Nucleus accumbens (tissue), 56 donors: ENCODE measurements around the gene FER1L5.

ENCODE experiments used
- DNase-seq, 56 donors: peaks; one replicate each; lab custom pipeline; 2025; lab: John Stamatoyannopoulos, UW

Gene FER1L5

DNA sequence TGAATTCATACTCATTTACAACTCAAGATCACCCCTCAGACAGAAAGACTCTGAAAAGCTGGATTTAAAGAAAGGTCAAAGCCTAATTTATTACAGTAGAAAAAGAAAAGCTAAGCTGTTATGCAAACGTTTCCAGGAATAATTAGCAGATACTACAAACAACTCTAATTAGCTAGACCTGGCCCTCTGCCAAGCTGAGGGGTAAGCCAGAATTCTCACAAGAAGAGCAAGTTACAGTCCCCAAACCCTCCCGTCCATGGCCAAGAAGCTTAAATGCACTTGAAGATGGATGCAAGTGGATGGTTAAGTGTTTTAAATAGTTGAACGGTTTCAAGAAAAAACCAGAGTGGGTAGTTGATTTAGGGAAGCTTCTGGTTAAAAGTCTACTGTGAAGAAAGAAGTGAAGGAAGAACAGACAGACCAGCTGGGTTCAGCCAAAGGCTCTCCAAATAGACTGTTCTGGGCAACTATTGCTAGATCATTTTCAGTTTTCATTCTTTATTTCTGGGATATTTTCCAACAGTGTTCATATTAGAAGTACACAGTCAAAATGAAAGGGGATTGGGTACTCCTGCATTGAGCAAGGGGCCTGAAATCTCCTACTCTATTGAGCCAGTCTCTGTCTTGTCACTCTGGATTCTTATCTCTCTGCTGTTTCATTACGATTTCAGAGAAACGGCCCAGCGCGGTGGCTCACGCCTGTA, 92.5 kb downstream of the FER1L5 start:
- DNase-seq, result peak in 14 of 56 donors; percentile 1 to 62 (median 20)

DNA sequence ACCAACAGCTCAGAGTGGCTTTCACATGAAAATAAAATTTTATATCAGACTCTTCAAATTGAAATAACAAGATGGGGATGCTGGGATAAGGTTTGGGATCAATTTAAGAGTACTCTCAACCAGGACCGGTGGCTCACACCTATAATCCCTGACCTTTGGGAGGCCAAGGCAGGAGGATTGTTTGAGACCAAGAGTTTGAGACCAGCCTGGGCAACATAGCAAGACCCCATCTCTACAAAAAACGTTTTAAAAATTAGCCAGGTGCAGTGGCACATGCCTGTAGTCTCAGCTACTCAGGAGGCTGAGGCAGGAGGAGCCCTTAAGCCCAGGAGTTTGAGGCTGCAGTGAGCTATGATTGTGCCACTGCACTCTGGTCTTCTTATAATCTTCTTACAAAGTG, 94.7 kb downstream of the FER1L5 start:
- DNase-seq, result no peak

DNA sequence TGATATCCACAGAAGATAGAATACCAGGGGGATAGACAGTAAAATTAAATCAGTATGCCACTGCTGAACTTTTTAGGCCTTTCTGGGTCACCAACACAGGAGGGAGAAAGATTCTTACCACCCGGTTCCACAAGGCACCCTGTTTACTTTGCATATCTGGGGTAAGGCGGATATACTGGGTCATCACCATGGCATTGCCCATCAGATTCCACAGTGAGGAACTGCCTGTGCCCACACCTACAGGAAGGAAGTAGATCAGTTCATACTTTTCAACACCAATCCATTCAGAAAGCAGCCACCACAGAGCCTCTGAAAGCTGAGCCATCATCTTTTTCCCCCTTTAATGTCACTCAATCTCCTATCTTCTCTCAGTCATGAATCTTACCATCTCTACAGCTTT, 95.3 kb downstream of the FER1L5 start:
- no peak for DNase-seq

DNA sequence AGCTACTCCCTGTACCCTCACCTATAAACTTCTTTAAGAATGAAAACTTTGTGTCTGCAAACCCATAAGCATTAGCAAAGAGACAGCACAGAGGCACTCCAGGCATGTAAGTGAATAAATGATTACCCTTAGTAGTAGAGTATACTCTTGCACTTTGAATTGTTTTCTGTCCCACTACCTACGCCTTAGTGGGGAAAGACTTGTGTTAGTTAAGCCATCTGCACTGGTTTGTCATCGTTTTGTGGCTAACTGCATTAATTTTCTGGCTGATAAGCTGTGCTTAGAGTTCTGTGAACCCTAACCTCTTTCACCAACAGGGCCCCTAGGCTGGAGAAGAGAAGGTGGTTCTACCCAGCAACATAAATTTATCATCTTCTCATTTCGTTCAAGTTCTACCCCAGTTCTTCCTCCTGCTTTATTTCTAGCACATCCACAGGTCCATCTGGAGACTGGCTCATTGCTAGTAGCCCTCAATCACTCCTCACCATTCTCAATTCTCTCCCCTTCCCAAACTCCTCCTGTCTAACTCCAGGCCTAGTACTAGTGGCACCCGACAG, 96.6 kb downstream of the FER1L5 start:
- DNase-seq, result no peak

DNA sequence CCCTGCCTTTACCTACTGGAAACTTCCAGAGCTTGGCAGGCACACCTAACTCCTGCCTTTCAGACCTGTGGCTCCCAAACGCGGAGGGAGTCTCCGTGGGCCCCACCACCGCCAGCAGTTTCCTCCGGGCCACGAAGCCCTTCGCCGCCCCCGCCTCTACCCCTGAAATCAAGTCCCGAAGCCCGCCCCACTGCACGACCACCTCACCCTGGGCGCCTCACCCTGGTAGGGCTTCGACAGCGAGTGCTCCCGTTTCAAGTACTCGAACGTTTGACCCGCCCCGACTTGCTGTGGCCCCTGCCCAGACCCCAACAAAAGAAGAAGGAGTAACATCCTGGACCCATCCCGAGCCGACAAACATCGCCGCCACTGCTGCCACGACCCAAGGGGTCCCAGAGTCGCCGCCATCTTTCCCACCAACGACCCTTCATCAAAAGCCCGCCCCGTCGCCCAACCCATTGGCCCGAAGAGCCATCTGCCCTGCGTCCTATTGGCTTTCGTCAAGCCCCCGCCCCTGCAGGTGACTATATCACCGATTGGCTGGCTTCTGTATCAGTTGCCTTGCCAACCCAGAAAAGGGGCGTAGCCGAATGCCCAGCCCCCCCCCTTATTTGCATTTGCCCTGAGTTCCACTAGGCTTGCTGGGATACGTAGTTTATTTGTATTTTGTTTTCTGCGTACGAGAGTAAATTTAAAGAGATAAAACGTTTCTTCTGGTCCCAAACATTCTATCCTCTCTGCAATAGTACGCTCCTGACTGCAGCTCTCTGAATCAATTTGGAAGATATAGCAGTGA, 97.3 kb downstream of the FER1L5 start, which contains the start of gene LMAN2L:
Gene LMAN2L, minus strand, starts transcription at position 432 of the 796 bp plus-strand sequence. Its CDS starts 24 bp downstream, at position 408.
- peak; percentile 57 to 99 (median 96) for DNase-seq

DNA sequence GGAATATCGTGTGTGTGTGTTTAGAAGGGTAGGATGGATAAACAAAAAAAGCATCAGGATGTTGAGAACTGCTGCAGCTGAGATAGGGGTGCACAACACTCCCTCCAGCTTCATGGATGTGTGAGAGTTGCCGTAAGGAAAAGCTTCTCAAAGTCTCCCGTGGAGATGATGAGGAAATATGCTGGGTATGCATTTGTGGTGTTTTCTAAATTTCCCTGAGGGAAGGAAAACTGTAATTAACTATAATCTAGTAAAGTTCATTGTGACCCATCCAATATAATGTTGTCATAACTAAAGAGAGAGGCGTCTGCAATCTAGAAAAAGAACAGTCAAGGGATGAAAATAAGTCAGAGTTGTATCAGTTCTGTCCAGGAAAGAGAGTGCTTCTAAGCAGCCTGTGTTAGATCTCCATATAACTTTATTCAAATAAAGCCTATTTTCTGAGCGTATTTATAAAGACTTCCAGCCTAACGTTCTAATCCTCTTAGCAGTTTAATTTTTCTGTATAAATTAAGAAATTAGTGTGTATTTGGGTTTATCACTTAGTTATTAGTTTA, 104.6 kb downstream of the FER1L5 start:
- no peak for DNase-seq

DNA sequence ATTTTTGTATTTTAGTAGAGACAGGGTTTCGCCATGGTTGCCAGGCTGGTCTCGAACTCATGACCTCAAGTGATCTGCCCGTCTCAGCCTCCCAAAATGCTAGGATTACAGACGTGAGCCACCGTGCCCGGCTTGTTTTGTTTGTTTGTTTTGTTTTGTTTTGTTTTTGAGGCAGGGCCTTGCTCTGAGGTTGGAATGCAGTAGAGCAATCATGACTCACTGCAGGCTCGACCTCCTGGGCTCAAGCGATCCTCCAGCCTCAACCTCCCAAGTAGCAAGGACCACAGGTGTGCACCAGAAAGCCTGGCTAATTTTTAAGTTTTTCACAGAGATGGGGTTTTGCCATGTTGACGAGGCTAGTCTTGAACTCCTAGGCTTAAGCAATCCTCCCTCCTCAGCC, 109.2 kb downstream of the FER1L5 start:
- DNase-seq, result no peak

DNA sequence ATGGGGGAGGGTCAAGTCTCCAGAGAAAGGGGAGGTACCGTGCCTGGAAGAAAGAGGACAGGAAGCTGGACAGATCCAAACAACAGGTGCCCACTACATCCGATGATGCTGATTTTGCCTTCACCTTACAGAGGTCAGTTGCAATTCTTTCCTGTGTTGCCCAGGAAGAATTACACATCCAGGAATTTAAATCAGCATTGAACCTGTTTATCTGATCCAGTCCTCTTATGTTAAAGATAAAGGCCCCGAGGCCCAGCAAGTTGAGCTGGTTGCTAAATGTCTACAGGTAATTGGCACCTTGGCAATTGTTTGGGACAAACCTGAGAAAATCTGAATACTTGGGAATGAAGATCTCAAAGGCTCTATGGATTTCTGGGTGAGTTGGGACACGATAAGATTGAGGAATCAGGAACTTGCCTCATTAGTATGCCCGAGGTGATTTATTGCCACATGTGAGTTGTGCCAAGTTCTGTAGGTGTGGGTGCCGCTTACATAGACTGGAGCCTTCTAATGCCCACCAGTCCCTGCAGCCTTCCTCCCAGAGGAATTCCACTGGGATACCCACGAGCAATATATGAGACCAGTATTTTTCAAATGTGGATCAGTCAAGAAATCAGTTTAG, 111.2 kb downstream of the FER1L5 start:
- no peak for DNase-seq

DNA sequence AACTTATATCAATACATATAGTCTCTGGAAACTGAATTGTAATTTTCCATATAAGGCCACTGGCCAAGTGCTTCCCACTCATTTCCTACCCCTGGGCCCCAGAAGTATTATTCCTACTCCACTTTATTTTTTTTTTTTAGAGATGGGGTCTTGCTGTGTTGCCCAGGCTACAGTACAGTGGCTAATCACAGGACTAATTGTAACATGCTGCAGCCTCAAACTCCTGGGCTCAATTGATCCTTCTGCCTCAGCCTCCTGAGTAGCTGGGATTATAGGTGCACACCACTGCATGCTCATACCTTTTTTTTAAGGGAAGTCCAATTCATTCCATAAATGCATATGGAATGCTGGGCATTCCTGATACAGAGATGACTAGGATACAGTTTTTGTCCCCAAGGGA, 111.8 kb downstream of the FER1L5 start:
- no peak for DNase-seq
